NB4 (cell line): Measurements from ENCODE around the gene TCOF1.

Experiments used
- CTCF ChIP-seq: IDR thresholded peaks from one replicate; pipeline ENCODE4 v1.5.1; 2012; ENCODE audit warnings: low read depth, low read length
- MYC ChIP-seq: IDR thresholded peaks from 2 replicates; pipeline ENCODE4 v1.6.1; 2011; ENCODE audit warnings: low read depth, low read length
- POLR2A ChIP-seq: IDR thresholded peaks from 2 replicates; pipeline ENCODE4 v1.6.1; 2011; ENCODE audit warnings: mild to moderate bottlenecking; ENCODE audit not compliant: insufficient read length; ENCODE audit errors: extremely low read depth
- TF ChIP-seq, protein P1 (sequence below): IDR thresholded peaks from 2 replicates; pipeline ENCODE4 v1.6.1; 2011; ENCODE audit warnings: low read depth, low read length

GRCh38 chr5:150394912-150395687, 37.6 kb downstream of the TCOF1 start:
- TF ChIP-seq CTCF (no peak), POLR2A (no peak), MYC (no peak)
- TF ChIP-seq, protein P1, sequence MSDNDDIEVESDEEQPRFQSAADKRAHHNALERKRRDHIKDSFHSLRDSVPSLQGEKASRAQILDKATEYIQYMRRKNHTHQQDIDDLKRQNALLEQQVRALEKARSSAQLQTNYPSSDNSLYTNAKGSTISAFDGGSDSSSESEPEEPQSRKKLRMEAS, result no peak
